Ishikawa (cell line): ENCODE data around the gene LRRTM4.

Experiments
- CEBPB ChIP-seq: IDR thresholded peaks from 2 replicates; pipeline ENCODE4 v1.6.1; 2012
- CREB1 ChIP-seq: IDR thresholded peaks from 2 replicates; pipeline ENCODE4 v1.6.1; 2012; ENCODE audit warnings: low read depth
- EGR1 ChIP-seq: IDR thresholded peaks from 2 replicates; pipeline ENCODE4 v1.6.1; 2012
- EP300 ChIP-seq: IDR thresholded peaks from 2 replicates; pipeline ENCODE4 v1.6.1; 2012; ENCODE audit warnings: borderline replicate concordance
- FOXM1 ChIP-seq: IDR thresholded peaks from 2 replicates; pipeline ENCODE4 v1.6.1; 2012; ENCODE audit warnings: low read depth, borderline replicate concordance
- NFIC ChIP-seq: IDR thresholded peaks from 2 replicates; pipeline ENCODE4 v1.6.1; 2012
- RAD21 ChIP-seq: IDR thresholded peaks from 2 replicates; pipeline ENCODE4 v1.6.1; 2012; ENCODE audit warnings: low read depth
- REST ChIP-seq: IDR thresholded peaks from 2 replicates; pipeline ENCODE4 v1.6.1; 2012; ENCODE audit warnings: low read depth, mild to moderate bottlenecking
- TAF1 ChIP-seq: IDR thresholded peaks from 2 replicates; pipeline ENCODE4 v1.6.1; 2012; ENCODE audit warnings: low read depth, mild to moderate bottlenecking
- TCF12 ChIP-seq: IDR thresholded peaks from 2 replicates; pipeline ENCODE4 v1.6.1; 2012; ENCODE audit warnings: low read depth
- TEAD4 ChIP-seq: IDR thresholded peaks from 2 replicates; pipeline ENCODE4 v1.6.1; 2012
- ZBTB7A ChIP-seq: IDR thresholded peaks from 2 replicates; pipeline ENCODE4 v1.6.1; 2012; ENCODE audit warnings: low read depth
- TF ChIP-seq, protein P1 (sequence below): IDR thresholded peaks from 2 replicates; pipeline ENCODE4 v1.6.1; 2012
- TF ChIP-seq, protein P2 (sequence below): IDR thresholded peaks from 2 replicates; pipeline ENCODE4 v1.6.1; 2012

DNA sequence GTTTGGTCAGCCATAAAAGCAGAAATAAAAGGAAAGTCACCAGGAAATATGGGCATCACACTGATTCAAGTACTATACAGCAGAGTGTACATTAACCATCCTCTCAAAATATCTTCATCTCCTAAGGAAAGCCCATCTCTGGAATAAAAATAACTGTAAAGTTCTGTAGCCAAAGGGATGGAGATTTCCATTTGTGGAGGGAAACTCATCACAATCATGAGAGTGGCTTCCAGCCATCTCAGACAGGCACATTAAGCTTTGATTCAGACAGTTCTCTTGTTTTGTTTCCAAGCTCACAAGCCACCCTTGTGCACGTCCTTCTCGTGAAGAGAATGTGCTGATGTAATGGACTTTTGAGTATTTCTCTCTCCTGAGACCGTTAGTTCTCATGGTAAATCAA, 695.5 kb downstream of the LRRTM4 start:
- TF ChIP-seq NFIC (no peak), ZBTB7A (no peak), EGR1 (no peak), RAD21 (no peak), REST (no peak), TAF1 (no peak), TEAD4 (no peak), EP300 (no peak), CREB1 (no peak), TCF12 (no peak), FOXM1 (no peak), CEBPB (no peak)
- TF ChIP-seq, protein P1, sequence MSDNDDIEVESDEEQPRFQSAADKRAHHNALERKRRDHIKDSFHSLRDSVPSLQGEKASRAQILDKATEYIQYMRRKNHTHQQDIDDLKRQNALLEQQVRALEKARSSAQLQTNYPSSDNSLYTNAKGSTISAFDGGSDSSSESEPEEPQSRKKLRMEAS, result no peak
- TF ChIP-seq, protein P2, sequence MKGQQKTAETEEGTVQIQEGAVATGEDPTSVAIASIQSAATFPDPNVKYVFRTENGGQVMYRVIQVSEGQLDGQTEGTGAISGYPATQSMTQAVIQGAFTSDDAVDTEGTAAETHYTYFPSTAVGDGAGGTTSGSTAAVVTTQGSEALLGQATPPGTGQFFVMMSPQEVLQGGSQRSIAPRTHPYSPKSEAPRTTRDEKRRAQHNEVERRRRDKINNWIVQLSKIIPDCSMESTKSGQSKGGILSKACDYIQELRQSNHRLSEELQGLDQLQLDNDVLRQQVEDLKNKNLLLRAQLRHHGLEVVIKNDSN, result no peak
